ENCODE data around the gene SRI.
A peak's percentile ranks its signal among the peaks of the same experiment; 100 is the strongest.
"Not testable (repeated sequence)": the region's sequence is repeated elsewhere in the genome, so short reads cannot be mapped to it uniquely, and the experiment has no call there.

SRI gene, protein sequence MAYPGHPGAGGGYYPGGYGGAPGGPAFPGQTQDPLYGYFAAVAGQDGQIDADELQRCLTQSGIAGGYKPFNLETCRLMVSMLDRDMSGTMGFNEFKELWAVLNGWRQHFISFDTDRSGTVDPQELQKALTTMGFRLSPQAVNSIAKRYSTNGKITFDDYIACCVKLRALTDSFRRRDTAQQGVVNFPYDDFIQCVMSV

DNA sequence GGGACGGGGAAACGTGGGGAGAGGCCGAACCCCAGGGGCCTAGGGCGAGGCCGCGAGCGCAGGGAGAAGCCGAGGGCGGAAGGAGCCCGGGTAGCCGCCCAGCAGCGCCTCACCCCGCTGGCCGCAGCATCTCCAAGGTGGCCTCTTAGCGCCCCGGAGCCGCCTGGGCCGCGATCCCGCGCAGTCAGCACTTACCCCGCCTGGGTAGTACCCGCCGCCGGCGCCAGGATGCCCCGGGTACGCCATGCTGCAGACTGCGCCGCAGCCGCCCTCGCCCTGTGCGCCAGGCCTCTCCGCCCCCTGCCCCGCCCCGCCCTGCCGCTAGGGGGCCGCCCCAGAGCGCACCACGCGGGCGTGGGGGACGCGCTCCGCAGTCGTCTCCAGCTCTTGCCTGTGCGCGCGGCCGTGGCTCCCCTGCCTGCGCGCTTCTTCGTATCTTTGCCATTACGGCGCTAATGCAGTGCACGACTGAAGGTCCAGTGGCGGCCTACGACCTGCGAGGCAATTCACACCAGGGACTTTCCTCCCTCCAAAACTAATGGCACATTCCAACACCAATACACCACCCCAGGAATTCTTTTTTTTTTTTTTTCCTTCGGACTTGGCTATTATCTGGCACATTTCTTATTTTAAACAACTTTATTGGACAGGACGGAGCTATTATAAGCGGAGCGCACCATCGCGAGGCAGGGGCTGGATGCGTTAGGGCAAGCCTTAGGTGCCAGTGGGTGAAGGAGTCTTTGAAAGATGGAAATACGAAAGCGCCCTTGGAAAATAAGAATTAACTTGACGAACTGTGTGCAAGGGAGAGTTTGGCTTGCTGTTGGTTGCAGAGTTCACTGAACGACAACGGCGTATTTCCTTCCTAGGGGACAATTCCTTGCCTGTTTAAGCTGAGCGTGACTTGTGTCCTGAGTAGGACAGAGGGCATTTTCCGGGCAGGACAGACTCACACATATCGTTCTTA, at the start of gene SRI:
SRI (minus strand) TSS at position 258 of the 967 bp plus-strand sequence; CDS start at position 246, 12 bp downstream.
- FAIRE-seq = no peak

DNA sequence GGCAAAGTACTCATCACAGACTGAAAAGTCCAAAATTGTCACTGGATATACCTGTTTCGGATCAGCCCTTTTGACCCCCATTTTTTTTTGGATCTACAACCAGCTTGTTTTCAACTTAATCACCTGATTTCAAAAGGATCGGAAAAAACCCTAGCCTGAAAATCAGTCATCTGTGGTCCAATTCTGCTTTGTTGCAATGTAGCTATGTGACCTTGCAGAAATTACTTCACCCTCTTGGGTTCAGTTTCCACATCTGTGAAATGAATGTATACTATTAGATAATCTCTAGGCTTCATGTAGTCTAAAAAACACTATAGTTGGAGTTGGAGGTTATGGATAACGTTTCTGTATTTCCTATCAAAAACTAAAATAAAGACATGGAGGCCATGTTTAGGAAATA, 49.7 kb upstream of the SRI start:
- FAIRE-seq = no peak

DNA sequence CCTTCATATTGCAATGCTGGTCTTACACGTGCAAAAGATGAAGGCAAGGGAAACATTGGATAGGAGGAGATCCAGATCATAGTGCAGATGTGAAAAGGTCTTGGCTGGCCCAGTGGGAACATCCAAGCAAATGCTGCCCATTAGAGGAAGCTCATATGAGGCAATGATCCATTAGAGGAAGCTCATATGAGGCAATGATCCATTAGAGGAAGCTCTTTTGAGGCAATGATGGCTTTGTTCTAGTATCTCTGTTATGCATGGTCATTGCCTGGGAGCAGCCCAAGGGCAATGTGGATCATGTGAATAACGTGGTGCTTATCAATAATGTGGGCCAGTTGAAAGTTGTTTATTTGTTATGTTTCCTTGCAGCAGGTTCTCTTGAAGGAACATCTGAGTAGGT, 49.0 kb upstream of the SRI start:
- FAIRE-seq = no peak

DNA sequence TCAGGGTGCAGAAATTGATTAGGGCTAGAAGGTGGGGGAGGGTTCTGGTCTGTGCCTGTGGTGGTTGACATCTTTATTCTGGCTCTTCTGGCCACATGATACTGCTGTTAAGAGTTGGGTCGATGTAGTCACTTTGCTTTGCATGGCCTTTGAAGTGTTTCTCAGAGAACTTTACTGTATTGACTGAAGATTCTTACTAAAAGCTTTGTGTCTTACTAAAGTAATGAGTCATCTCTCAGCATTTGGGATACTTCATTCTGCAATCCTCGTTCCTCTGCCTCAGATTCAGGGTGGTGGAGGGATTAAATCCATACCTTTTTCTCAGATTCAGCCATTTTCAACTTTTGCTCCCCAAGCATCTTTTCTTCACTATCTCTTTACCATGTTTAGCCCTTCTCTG, 48.2 kb upstream of the SRI start:
- FAIRE-seq = no peak

DNA sequence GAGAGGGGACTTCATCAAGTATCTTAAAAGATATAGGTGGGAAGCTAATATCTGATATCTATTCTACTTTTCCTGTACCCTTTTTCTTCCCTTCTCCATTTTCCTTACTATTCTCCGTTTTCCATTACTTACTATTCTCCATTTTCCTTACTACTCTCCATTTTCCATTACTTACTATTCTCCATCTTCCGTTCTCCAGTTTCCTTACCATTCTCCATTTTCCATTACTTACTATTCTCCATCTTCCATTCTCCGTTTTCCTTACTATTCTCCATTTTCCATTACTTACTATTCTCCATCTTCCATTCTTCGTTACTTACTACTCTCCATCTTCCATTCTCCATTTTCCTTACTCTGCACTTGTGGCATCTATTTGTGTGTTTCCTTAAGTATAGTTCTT, 47.6 kb upstream of the SRI start:
- no peak for FAIRE-seq

DNA sequence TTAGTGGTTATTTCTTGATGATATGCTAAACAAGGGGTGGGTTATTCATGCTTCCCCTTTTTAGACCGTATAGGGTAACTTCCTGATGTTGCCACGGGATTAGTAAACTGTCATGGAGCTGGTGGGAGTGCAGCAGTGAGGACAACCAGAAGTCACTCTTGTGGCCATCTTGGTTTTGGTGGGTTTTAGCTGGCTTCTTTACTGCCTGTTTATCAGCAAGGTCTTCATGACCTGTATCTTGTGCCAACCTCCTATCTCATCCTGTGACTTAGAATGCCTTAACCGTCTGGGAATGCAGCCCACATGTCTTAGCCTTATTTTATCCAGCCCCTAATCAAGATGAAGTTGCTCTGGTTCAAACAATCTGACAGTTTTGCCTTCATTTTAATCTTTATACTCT, 45.1 kb upstream of the SRI start:
- not testable (repeated sequence) for FAIRE-seq

DNA sequence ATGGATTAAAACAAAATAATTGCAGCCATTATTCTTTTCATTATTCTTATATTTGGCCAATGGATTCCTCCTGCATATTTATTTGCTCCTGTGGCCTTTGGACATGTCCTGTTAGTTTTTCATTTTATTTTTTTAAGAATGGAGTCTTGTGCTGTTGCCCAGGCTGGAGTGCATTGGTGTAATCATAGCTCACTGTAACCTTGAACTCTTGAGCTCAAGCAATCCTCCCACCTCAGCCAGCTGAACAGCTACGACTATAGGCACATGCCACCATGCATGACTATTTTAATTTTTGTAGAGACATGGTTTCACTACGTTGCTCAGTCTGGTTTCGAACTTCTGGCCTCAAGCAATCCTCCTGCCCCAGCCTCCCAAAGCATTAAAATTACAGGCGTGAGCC, 42.7 kb upstream of the SRI start:
- FAIRE-seq = no peak

DNA sequence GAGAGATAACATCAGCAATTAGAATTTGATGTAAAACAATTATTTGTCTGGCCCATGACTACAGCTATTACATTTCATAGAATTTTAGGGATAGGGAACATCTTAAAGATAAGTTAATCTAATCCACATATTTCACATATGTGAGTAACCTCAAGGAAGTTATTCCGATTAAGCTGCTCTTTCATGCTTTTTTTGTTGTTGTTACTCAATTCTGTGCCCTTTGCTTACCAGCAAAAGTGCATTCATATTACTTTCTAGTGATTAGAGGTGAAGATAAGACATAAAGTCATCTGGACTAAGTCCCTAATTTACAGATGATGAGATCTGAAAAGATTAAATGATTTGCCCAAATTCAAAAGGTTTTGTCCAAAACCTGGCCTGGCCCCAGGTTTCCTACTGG, 40.9 kb upstream of the SRI start:
- FAIRE-seq = no peak

DNA sequence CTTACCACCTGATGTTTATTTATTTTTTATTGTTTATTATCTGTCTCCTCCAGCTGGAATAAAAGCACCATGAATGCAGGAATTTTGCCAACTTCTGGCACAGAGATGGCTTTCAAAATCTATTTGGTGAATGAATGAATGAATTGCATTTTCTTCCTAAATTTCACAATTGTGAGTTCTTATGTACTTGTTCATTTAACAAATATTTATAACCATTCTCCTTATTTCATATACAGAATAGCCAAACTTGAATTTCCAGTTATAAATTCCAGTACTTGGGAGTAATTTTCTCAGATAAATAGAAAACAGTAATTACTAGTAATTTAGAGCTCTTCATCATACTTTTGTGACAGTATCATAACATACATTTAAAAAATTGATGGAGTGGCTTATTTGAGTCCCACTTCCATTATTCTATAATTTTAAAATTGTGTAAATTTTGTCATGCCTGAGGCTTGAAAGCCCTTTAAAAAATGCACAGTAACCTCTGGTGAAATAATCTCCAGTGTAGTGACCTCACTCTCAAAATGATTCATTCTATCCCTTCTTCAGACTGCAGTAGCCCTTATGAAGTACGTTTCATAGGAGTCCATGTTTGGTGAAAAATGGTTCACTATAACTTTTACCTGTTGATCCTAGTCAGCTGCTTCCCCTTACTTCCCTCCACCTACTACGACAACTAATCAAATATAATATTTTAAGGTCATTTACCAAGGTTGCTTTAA, 40.0 kb upstream of the SRI start:
- no peak for FAIRE-seq

DNA sequence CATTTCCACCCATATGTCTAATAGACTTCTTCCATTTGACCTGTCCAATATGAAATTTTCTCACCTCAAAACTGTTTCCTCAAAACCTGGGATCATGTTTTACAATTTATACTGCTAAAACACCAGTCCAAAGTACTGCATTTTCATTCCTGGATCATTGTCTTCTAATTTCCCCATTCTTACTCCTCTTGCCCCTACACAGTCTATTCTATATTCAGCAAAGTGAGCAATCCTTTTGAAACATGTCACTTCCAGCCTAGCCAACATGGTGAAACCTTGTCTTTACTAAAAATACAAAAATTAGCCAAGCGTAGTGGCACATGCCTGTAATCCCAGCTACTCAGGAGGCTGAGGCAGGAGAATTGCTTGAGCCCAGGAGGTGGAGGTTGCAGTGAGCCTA, 38.5 kb upstream of the SRI start:
- not testable (repeated sequence) for FAIRE-seq

DNA sequence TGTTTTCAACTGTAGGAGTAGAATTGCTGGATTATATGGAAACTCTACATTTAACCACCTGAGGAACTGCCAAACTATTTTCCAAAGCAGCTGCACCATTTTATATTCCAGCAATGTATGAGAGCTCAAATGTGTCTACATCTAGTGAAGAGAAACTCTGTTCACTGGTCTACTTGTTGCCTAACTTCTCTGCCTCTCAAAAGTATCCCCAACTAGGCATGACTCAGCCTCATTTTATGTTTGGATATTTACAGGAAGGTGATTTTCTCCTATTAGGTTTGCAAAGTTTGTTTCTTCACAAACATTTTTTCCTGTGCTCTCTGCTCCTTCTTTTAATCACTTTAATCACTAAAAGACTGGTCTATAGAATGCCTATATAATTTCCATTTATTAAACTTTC, 37.1 kb upstream of the SRI start:
- FAIRE-seq = no peak

DNA sequence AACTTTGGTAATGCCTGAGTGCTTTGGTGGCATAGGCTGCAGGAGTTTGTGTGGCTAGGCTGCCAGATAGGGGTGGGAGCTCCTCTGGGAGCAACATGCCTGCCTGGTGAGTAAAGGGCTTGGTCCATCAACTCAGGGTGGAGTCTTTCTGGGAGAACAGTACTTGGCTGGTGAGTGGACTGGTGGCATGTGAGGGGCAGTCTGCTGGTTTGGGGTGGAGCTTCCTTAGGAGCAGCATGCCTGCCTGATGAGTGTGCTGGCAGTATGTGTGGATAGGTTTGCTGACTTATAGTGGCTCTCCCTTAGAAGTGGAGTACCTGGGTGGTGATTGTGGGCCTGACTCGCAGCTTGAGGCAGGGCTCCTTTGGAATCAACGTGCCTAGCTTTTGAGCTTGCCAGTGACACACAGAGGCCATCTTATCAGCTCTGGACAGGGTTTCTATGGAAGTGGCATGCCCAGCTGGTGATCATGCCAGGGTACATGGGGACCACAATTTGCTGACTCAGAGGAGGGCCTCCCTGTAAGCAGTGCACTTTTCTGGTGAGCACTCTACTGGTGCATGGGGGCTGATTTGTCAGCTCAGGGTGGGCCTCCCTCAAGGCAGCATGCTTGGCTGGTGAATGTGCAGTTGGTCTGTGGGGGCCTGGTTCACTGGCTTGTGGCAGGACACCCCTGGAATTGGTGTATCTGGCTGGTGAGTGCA, 35.0 kb upstream of the SRI start:
- FAIRE-seq = no peak

DNA sequence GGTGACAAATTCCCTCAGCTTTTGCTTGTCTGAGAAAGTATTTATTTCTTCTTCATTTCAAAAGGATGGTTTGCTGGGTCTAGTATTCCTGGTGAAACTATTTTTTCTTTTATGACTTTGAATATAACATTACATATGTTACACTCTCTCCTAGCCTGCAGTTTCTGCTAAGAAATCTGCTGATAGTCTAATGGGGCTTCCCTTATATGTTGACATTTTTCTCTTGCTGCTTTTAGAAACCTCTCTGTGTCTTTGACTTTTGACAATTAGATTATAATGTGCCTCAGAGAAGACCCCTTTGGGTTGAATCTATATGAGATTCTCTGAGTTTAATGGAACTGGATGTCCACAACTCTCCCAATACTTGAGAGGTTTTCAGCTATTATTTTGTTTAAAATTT, 33.8 kb upstream of the SRI start:
- no peak for FAIRE-seq

DNA sequence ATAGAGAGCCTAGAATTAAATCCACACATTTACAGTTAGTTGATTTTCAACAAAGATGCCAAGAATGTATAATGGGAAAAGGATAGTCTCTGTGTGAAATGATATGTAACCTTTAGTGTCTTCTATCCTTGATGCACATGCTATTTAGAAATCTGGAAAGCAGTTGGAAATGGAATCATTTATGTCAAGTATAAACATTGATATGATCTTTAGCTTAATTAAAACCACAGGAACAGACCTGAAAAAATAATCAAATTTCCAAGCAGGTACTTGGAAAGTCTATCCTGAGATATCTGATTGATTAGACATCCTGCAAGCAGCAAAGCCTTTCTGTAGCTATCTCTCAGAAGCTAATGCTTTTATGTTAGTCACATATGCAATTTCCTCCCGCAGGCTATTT, 24.4 kb upstream of the SRI start:
- no peak for FAIRE-seq

DNA sequence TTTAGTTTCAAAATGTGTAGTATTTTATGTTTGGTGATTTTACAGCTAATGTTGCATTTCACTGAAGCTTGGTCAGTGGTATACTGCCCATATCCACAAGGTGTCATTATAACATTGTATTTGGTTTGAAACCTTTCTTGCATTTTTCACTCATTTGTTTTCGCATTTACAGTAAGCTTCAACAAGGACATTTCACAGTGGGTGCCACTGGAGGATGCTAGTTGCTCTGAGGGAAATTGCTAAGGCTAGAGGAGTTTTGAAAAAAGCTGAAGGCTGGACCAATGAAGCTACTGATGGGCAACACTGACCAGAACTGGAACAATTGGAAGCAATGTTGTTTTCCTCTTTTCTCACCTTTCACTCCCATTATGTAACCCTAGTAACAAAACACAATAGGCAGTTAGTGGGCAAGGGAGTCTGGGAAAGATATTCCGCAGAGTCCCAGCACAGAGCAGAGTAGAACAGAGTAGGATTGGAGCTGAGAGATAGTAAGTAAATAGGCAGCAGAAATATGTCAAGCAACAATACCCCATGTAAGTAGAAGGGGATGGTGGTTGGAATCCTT, 23.6 kb upstream of the SRI start:
- FAIRE-seq = peak; percentile 95

DNA sequence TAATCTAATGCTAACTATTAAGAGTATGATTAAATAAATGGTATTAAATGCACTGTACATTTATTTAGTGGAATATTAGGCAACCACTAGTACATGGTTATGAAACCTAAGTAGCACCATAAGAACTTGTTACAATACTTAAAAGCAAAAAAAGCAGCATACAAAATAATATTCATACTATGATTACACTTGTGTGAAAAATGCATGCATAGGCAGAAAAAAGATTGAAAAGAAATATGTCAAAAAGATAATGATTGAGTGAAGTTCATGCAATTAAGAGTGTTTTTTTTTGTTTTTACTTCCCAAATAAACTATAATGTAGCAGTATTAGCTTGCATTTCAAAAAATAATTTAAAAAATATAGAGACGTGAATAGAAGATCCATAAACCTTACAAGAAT, 20.0 kb upstream of the SRI start:
- FAIRE-seq = no peak

DNA sequence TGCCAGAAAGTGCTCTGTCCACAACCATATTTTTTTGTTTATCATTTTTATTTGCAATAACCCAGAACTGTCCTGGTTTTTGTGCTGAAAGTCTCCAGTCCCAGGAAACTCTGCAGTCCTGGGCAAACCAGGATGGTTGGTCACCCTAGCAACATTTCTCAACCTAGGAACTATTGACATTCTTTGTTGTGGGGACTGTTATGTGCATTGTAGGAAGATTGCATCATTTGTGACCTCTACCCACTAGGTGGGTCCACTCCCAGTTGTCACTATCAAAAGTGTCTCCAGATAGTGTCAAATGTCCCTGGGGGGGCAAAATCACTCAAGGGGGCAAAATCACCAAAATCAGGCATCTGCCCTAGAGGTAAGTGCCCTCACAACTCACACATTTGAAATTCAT, 14.0 kb upstream of the SRI start:
- no peak for FAIRE-seq

DNA sequence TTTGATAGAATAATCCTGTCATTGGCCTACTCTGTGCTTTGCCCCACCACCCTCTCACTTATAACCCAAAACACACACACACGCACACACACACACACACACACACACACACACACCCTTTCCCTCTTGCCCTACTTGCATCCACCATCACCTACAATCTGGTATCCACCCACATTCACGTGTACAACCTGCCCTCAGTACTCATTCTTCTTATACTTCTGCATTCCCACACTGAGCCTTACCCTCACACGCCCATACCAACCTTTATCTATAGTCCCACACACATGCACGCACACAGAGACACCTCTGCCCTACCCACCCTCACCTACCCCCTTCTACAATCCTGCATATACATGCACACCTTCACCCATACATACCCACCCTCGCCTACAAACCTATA, 10.8 kb upstream of the SRI start:
- FAIRE-seq = no peak

DNA sequence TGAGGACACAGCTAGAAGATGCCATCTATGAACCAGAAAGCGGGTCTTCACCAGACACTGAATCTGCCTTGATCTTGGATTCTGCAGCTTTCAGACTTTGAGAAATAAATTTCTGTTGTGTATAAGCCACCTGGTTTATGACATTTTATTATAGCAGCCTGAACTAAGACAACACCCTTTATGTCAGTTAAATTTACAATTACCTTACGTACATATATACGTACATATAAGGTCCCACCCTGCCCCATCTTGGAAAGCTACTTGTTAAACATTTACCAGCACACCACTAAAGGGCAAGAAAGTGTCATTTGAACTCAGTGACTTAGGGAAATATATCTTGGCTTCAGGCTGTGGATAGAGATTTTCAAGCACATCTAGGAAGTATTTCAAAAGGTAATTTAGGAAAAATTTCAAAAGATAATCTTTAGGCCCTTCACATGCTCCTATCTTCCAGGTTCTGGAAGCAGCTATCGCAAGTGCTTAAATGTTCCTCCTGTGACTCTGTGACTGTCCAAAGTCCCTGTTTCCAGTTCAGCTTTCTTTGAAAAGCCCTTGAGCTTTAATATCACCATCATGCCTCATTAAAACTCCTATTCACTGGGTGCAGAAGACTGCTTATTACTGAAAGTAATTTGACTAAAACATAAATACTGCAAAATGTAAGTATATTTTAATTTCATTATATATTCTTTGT, 9.6 kb upstream of the SRI start:
- no peak for FAIRE-seq

DNA sequence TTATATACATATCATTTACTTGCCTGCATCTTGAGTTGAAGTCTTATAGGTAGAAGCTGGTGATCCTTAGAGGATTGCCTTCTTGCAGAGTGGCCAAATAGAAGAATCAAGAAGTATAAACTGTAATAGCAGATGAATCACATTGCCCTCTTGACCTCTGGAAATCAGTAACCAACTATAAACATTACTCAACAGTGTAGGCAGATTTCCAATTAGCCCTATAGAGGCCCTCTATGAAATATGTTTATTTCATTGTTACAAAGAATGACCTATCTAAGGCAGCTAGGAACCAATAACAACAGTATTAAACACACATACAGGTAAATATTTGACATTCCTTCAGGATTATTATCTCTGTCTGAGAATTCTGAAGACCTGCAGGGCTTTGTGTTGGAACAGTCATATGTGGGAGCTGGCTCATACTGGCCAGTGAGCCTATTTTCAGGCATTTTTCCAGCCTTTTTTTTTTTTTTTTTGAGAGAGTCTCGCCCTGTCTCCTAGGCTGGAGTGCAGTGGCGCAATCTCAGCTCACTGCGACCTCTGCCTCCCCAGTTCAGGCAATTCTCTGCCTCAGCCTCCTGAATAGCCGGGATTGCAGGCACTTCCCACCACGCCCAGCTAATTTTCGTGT, 7.2 kb upstream of the SRI start:
- no peak for FAIRE-seq

DNA sequence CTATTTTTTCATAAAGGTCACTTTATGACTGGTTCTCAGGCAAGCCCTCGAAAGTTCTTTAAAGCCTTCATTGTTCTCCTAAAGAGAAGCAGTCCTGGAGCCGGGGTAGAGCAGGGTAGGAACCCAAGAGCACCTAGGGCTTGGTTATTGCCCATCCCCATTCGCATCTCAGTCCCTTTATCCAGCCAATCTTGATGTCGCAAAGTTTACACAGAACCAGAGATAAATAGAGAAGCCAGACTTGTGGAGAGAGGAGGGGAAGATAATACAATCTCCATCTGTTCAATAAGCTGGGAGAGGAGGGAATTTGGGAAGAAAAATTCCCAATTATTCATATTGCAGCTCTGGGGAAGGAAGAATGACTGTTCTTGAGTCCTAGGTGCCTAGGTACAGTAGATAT, 6.4 kb upstream of the SRI start:
- FAIRE-seq = no peak

All from endometrium (tissue), 2 donors.